Mononuclear cell (primary cell): ENCODE data around the gene SPIRE1. TPM values are rescaled to one million over a fixed set of nuclear protein-coding genes. Genes with fewer than 3 reads are reported as not detected.
"Not testable (repeated sequence)": the region's sequence is repeated elsewhere in the genome, so short reads cannot be mapped to it uniquely, and the experiment has no call there.

Source experiments
- H3K27me3 ChIP-seq: 2 replicates; pipeline ENCODE4 v1.6.0; 2011; ENCODE audit warnings: low read length, control low read depth; ENCODE audit not compliant: insufficient read depth
- H3K4me1 ChIP-seq: 2 replicates; pipeline ENCODE4 v1.5.1; 2011; ENCODE audit warnings: mild to moderate bottlenecking, low read length, control low read depth; ENCODE audit not compliant: insufficient read depth
- H3K4me3 ChIP-seq: 2 replicates; pipeline ENCODE4 v1.5.1; 2011; ENCODE audit warnings: mild to moderate bottlenecking, low read length, moderate library complexity
- H3K9me3 ChIP-seq: 2 replicates; pipeline ENCODE4 v1.5.1; 2011; ENCODE audit warnings: low read depth, mild to moderate bottlenecking, control low read depth, low read length
- total RNA-seq: library from RNA; depleted of rRNA; stranded (reverse); fragments of >200 nt; gene quantifications from one replicate; pipeline ENCODE4 v1.2.3, GENCODE V29; 2012

The SPIRE1 gene
- total RNA-seq, 1 donor: 5.0 TPM

DNA sequence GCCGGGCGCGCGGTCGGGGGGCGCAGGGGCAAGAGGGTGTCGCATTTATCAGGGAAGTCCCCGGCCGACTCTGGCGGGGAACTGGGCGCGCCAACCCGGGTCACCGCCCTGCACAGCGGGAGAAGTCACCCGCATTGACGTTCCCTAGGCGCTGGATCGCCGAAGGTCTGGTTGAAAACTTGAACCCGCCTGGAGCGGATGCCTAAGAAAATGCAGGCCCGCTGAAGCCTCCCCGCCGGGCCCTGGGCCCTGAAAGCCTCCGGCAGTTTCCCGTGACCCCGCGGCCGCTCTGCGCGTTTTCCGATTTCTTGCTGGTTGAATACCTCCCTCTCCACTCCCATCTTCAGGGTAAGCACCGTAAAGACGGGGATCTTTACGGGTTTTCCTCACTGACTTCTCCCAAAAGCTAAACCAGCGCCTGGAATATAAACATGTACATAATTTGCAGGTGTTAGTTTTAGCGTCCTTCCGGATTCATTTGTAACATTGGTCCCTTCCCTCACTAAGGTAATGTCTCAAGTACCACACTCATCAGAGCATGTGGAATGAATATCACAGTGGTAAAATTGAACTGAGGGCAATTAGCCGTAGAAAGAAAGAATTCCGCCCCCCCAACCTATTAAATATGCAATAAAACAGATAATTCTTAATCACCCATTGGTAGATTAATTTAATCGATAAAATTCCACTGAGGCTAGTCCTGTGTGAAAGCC lies 675 bp upstream of the SPIRE1 start:
- peaks cover 23% of the 10 kb centered on the region for H3K27me3 ChIP-seq
- peak overlapping the region; percentile 43 for H3K4me3 ChIP-seq
- no peaks in the 10 kb centered on the region for H3K9me3 ChIP-seq
- peaks cover 8% of the 10 kb centered on the region for H3K4me1 ChIP-seq

DNA sequence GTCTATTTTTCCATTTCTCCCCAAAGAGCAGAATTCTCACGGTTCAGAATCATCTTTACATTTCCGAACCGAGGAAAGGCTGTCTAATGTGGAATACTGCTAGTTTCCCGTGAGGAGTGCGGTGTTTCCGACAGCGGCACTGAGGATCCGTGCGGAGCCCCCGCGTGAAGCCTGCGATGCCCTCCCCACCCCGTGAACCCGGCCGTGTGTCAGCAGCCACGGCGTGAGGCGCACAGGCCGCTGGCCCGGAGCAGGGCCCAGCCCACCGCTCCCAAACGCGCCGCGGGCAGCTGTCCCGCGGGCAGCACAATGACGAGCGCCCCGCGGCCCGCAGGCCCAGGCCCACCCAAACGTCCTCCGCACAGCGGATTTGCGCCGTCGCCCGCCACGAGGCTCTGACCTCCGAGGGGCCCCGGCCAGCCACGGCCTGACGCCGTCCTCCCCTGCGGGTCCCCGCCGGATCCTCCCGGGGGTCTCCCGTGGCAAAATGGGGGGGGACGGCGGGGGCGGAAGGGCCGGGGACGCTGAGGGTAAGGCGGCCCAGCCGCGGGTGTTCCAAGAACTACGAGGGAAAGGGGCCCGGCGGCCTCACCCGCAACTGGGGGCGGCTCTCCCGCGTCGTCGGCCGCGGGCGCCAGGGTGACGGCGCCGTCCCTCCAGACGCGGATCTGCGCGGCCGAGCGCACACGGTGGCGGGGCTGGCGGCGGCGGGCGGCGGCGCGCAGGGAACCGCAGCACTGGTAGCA lies 796 bp downstream of the SPIRE1 start:
- peak overlapping the region; percentile 43 for H3K4me3 ChIP-seq

DNA sequence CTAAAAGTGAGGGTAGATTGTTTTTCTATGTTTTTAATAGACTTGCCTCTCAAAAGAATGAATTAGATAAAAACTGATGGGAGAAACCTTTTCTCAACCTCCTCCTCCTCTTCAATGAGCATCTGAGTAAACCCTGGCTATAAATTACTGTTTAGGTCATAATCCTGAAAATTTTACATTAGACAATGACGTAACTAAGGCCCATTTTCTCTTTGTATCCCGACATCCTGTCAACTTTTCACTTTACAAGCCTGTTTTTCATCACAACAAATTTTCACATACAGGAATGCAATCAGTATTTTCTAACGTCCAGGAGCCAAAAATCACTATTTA lies 1.3 kb downstream of the SPIRE1 start:
- H3K9me3 ChIP-seq: no peaks in the 10 kb centered on the region
- H3K4me3 ChIP-seq: peak overlapping the region; percentile 43
- peaks cover 23% of the 10 kb centered on the region for H3K27me3 ChIP-seq
- peaks cover 8% of the 10 kb centered on the region for H3K4me1 ChIP-seq

More for the DNA sequence above, 796 bp downstream of the SPIRE1 start:
- Histone ChIP-seq H3K27me3 (peaks cover 23% of the 10 kb centered on the region), H3K4me1 (peaks cover 8% of the 10 kb centered on the region), H3K9me3 (no peaks in the 10 kb centered on the region)

DNA sequence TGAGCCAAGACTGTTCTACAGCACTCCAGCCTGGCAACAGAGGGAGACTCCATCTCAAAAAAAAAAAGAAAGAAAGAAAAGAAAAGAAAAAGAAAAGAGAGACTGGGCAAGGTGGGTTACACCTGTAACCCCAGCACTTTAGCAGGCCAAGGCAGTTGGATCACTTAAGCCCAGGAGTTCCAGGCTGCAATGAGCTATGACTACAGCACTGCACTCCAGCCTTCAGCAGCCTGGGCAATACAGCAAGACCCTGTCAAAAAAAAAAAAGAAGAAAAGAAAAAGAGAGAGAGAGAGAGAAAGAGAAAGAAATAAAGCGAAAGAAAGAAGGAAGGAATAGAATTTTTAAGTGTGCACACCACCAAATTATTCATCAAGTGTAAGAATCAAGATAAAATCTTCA lies 2.9 kb downstream of the SPIRE1 start:
- Histone ChIP-seq H3K9me3 (no peaks in the 10 kb centered on the region), H3K4me1 (peaks cover 8% of the 10 kb centered on the region), H3K27me3 (peaks cover 23% of the 10 kb centered on the region), H3K4me3 (no peak overlapping the region)

- no peak overlapping the region for H3K4me3 ChIP-seq
Observed at GRCh38 chr18:12652861-12653401, 5.0 kb downstream of the SPIRE1 start.

GRCh38 chr18:12651651-12652050 lies 6.3 kb downstream of the SPIRE1 start:
- H3K27me3 ChIP-seq: peaks cover 13% of the 10 kb centered on the region
- H3K9me3 ChIP-seq: no peaks in the 10 kb centered on the region
- no peak overlapping the region for H3K4me3 ChIP-seq
- H3K4me1 ChIP-seq: peaks cover 2% of the 10 kb centered on the region

More at GRCh38 chr18:12652861-12653401, 5.0 kb downstream of the SPIRE1 start:
- Histone ChIP-seq H3K9me3 (no peaks in the 10 kb centered on the region), H3K27me3 (peaks cover 17% of the 10 kb centered on the region), H3K4me1 (peaks cover 8% of the 10 kb centered on the region)

DNA sequence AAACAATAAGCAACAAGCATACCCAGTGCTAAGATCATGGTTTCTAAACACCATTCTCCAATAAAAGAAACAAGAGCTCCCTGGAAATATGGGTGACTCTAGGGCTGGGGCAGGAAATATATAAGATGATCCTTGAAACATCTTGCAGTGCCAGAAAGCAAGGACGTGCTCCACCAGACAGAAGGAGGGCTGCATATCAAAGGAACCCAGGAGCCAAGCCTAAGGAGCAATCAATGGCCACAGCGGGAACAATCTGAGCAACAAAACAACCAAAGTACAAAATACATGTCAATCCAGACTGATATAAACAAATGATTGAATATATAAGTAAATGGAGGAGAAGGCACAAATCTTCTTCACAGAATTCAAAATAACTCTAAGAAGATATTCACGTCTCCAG lies 10.1 kb downstream of the SPIRE1 start:
- Histone ChIP-seq H3K4me3 (no peak overlapping the region), H3K4me1 (no peaks in the 10 kb centered on the region), H3K9me3 (no peaks in the 10 kb centered on the region), H3K27me3 (no peaks in the 10 kb centered on the region)

GRCh38 chr18:12645751-12646203 lies 12.1 kb downstream of the SPIRE1 start:
- Histone ChIP-seq H3K4me3 (no peak overlapping the region), H3K9me3 (no peaks in the 10 kb centered on the region), H3K4me1 (no peaks in the 10 kb centered on the region), H3K27me3 (no peaks in the 10 kb centered on the region)

- H3K4me3 ChIP-seq: no peak overlapping the region
- H3K9me3 ChIP-seq: no peaks in the 10 kb centered on the region
- no peaks in the 10 kb centered on the region for H3K27me3 ChIP-seq
- no peaks in the 10 kb centered on the region for H3K4me1 ChIP-seq
Observed at GRCh38 chr18:12645254-12645653, 12.7 kb downstream of the SPIRE1 start.

GRCh38 chr18:12643756-12644155 lies 14.2 kb downstream of the SPIRE1 start:
- H3K4me1 ChIP-seq, H3K27me3 ChIP-seq, H3K9me3 ChIP-seq, H3K4me3 ChIP-seq: not testable (repeated sequence)

GRCh38 chr18:12640881-12641200 lies 17.1 kb downstream of the SPIRE1 start:
- Histone ChIP-seq H3K9me3 (no peaks in the 10 kb centered on the region), H3K27me3 (no peaks in the 10 kb centered on the region), H3K4me1 (no peaks in the 10 kb centered on the region), H3K4me3 (no peak overlapping the region)

DNA sequence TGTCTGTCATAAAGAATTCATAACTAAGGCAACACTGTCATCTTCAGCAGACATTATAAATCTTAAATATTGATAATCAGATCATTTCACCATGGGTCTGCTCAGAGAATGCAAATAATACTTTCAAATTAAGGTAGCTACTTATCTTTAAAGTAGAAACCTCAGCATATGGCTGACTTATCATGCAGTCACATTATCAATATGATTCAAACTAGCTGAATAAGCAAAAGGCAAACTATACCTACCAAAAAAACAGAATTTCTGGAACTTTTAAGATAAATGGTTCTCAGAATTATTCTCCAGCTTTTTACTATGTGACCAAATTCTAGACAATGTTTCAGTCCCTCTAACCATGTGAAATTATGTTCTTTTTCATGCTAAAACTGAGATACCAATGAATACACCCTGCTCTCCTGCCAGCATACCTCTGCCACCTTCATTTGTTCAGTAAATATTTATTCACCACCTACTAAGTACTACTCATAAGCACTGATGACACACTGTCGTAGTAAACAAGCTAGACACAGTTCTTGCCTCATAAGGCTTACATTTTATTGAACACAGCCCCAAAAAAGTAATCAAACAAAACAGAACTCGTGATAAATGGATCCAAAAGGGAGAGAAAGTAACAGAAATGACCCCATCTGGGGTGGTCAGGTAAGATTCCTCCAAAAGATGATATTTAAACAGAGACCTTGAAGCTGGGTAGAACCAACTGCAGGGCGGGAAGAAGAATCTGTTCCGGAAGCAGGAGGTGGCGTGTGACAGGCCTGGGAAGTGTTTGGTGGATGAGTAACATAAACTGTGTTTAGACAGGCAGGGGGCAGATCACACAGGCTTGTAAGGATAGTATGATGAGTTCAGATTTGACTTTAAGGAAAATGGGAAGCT lies 17.7 kb downstream of the SPIRE1 start:
- no peaks in the 10 kb centered on the region for H3K9me3 ChIP-seq
- H3K4me3 ChIP-seq: no peak overlapping the region
- H3K4me1 ChIP-seq: no peaks in the 10 kb centered on the region
- no peaks in the 10 kb centered on the region for H3K27me3 ChIP-seq

DNA sequence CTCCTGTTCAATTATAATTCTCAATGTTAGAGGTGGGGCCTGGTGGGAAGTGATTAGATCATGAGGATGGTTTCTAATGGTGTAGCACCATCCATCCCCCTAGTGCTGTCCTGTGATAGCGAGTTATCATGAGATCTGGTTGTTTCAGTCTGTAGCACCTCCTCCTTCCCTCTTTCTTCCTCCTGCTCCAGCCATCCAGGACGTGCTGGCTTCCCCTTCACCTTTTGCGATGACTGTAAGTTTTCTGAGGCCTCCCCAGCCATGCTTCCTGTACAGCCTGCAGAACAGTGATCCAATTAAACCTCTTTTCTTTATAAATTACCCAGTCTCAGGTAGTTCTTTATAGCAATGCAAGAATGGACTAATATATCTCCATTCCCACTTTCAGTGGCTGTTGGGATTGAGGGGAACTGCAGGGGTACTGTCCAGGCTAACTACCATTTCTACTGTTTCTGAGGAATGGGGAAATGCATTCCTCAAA lies 19.2 kb downstream of the SPIRE1 start:
- H3K4me1 ChIP-seq: no peaks in the 10 kb centered on the region
- no peak overlapping the region for H3K4me3 ChIP-seq
- H3K9me3 ChIP-seq: no peaks in the 10 kb centered on the region
- no peaks in the 10 kb centered on the region for H3K27me3 ChIP-seq

- Histone ChIP-seq H3K9me3 (no peaks in the 10 kb centered on the region), H3K4me1 (no peaks in the 10 kb centered on the region), H3K27me3 (no peaks in the 10 kb centered on the region), H3K4me3 (no peak overlapping the region)
Observed at GRCh38 chr18:12637901-12638643, 19.8 kb downstream of the SPIRE1 start.
